Glomerular endothelial cell (primary cell): ENCODE results near the gene KPNA3. TPM values are rescaled to one million over a fixed set of nuclear protein-coding genes. Genes with fewer than 3 reads are reported as not detected.
"Not testable (repeated sequence)": the region's sequence is repeated elsewhere in the genome, so short reads cannot be mapped to it uniquely, and the experiment has no call there.

Source experiments
- DNase-seq: peaks from one replicate; pipeline ENCODE4 v3.0.0-alpha.2; 2011; ENCODE audit warnings: low read depth, low spot score; ENCODE audit errors: extremely low read depth
- total RNA-seq: library from RNA; depleted of rRNA; stranded (reverse); fragments of >200 nt; gene quantifications from 2 replicates; pipeline ENCODE4 v1.2.3, GENCODE V29; 2015

The KPNA3 gene
- total RNA-seq, result 36.7 and 42.7 TPM in 2 replicates

GRCh38 chr13:49792550-49793324 lies at the start of gene KPNA3:
KPNA3 (minus strand) TSS chr13:49792682; CDS start chr13:49792506, 176 bp downstream.
- peak; percentile 64 for DNase-seq

- no peak for DNase-seq
These were observed 49.5 kb upstream of the KPNA3 start for GRCh38 chr13:49841964-49842363.

GRCh38 chr13:49840675-49841074 lies 48.2 kb upstream of the KPNA3 start:
- no peak for DNase-seq

GRCh38 chr13:49840266-49840665 lies 47.8 kb upstream of the KPNA3 start:
- DNase-seq, result no peak

GRCh38 chr13:49838989-49839388 lies 46.5 kb upstream of the KPNA3 start:
- DNase-seq, result no peak

- no peak for DNase-seq
These were observed 44.0 kb upstream of the KPNA3 start for GRCh38 chr13:49836516-49836915.

- no peak for DNase-seq
These were observed 40.9 kb upstream of the KPNA3 start for GRCh38 chr13:49833402-49833801.

- DNase-seq, result no peak
These were observed 39.0 kb upstream of the KPNA3 start for GRCh38 chr13:49831455-49831854.

- DNase-seq, result no peak
These were observed 38.2 kb upstream of the KPNA3 start for GRCh38 chr13:49830721-49831120.

GRCh38 chr13:49829715-49830114 lies 37.2 kb upstream of the KPNA3 start:
- no peak for DNase-seq

GRCh38 chr13:49828453-49828852 lies 36.0 kb upstream of the KPNA3 start:
- no peak for DNase-seq

- no peak for DNase-seq
These were observed 35.4 kb upstream of the KPNA3 start for GRCh38 chr13:49827891-49828290.

- no peak for DNase-seq
These were observed 34.9 kb upstream of the KPNA3 start for GRCh38 chr13:49827336-49827735.

GRCh38 chr13:49821216-49822009 lies 28.9 kb upstream of the KPNA3 start:
- DNase-seq, result no peak

GRCh38 chr13:49820591-49821215 lies 28.2 kb upstream of the KPNA3 start:
- DNase-seq, result no peak

GRCh38 chr13:49816047-49816446 lies 23.6 kb upstream of the KPNA3 start:
- not testable (repeated sequence) for DNase-seq

- no peak for DNase-seq
These were observed 22.2 kb upstream of the KPNA3 start for GRCh38 chr13:49814551-49815270.

- no peak for DNase-seq
These were observed 20.3 kb upstream of the KPNA3 start for GRCh38 chr13:49812812-49813211.

GRCh38 chr13:49811527-49811908 lies 19.0 kb upstream of the KPNA3 start:
- no peak for DNase-seq

- DNase-seq, result no peak
These were observed 18.4 kb upstream of the KPNA3 start for GRCh38 chr13:49810567-49811526.
